ENCODE results near the gene POLR1C. TPM values are rescaled to one million over a fixed set of nuclear protein-coding genes. Genes with fewer than 3 reads are reported as not detected.

Gene POLR1C
- total and polyA plus RNA-seq, 4 donors = 10.8 to 24.3 (median 19.0) TPM

- no peaks in the 10 kb centered on the region for H3K27me3 ChIP-seq (ENCODE audit: control insufficient read depth in 4 of 4, insufficient read depth in 4 of 4, low read length in 3 of 4)
- no peak overlapping the region for H3K27ac ChIP-seq (ENCODE audit: low read depth in 1 of 2, low read length in 2 of 2)
- no peaks in the 10 kb centered on the region for H3K36me3 ChIP-seq (ENCODE audit: control insufficient read depth in 4 of 4, insufficient read depth in 3 of 4, low read depth in 1 of 4, low read length in 3 of 4)
- H3K4me3 ChIP-seq (ENCODE audit: low read depth in 1 of 3, low read length in 3 of 3) = peak overlapping the region in 1 of 3 donors; percentile 92
- 46% methylated on average over 2 of the region's 2 CpGs for WGBS
- peaks cover 5 to 22% (median 15%) of the 10 kb centered on the region in 4 donors for H3K4me1 ChIP-seq (ENCODE audit: control insufficient read depth in 4 of 4, insufficient read depth in 4 of 4, low read length in 3 of 4)
- DNase-seq (ENCODE audit: low spot score) = no peak
- no peak overlapping the region for H3K9ac ChIP-seq (ENCODE audit: low read depth in 1 of 2, low read length in 2 of 2)
- TF ChIP-seq HNF4A (conservative IDR thresholded peaks at IDR 0.05) = no peak
- TF ChIP-seq MAX (IDR thresholded peaks at IDR 0.05) = no peak
- TF ChIP-seq RAD21 (IDR thresholded peaks at IDR 0.05) = no peak
- no peak for TF ChIP-seq HNF4G (IDR thresholded peaks at IDR 0.05)
- TF ChIP-seq GABPA (IDR thresholded peaks at IDR 0.05 in 1 of 2, conservative IDR thresholded peaks at IDR 0.05 in 1 of 2) = no peak
- no peak for TF ChIP-seq CTCF (IDR thresholded peaks at IDR 0.05; ENCODE audit: low read depth, low read length, missing input control)
- TF ChIP-seq ZBTB33 (IDR thresholded peaks at IDR 0.05) = no peak
- H3K9me3 ChIP-seq (ENCODE audit: control insufficient read depth in 4 of 4, low read length in 3 of 4) = no peaks in the 10 kb centered on the region
These were observed 40.1 kb upstream of the POLR1C start for GRCh38 chr6:43476746-43477145.

GRCh38 chr6:43477235-43478007 is 39.5 kb upstream of the POLR1C start, which contains the start of gene TJAP1:
TJAP1 (plus strand) TSS chr6:43477570; CDS start chr6:43499002, 21,432 bp downstream.
- WGBS = 2% methylated on average over 34 of the region's 34 CpGs
- Histone ChIP-seq H3K9me3 (ENCODE audit: control insufficient read depth in 4 of 4, low read length in 3 of 4) (no peaks in the 10 kb centered on the region), H3K4me3 (ENCODE audit: low read depth in 1 of 3, low read length in 3 of 3) (peak within 1 kb of the TSS; percentile 76 to 92 (median 88)), H3K36me3 (ENCODE audit: control insufficient read depth in 4 of 4, insufficient read depth in 3 of 4, low read depth in 1 of 4, low read length in 3 of 4) (no peaks in the 10 kb centered on the region), H3K9ac (ENCODE audit: low read depth in 1 of 2, low read length in 2 of 2) (peak within 1 kb of the TSS; percentile 81 to 93), H3K27ac (ENCODE audit: low read depth in 1 of 2, low read length in 2 of 2) (peak within 1 kb of the TSS; percentile 75 to 76), H3K4me1 (ENCODE audit: control insufficient read depth in 4 of 4, insufficient read depth in 4 of 4, low read length in 3 of 4) (peaks cover 7 to 28% (median 17%) of the 10 kb centered on the region in 4 donors), H3K27me3 (ENCODE audit: control insufficient read depth in 4 of 4, insufficient read depth in 4 of 4, low read length in 3 of 4) (no peaks in the 10 kb centered on the region)
- DNase-seq (ENCODE audit: low spot score) = peak; percentile 96
- TF ChIP-seq CTCF (IDR thresholded peaks at IDR 0.05; ENCODE audit: low read depth, low read length, missing input control) (no peak), ZBTB33 (IDR thresholded peaks at IDR 0.05) (peak; percentile 33), REST (IDR thresholded peaks at IDR 0.05) (peak; percentile 39), YY1 (IDR thresholded peaks at IDR 0.05) (peak; percentile 99), HNF4A (conservative IDR thresholded peaks at IDR 0.05) (peak in 1 of 2 donors; percentile 40)

Data from liver (tissue), 9 donors.